Colonic mucosa (tissue), 4 donors: ENCODE results near the gene FBXO36. TPM values are rescaled to one million over a fixed set of nuclear protein-coding genes. Genes with fewer than 3 reads are reported as not detected.
"Not testable (repeated sequence)": the region's sequence is repeated elsewhere in the genome, so short reads cannot be mapped to it uniquely, and the experiment has no call there.

Experiments
- DNase-seq: peaks from one replicate; pipeline ENCODE4 v3.0.0-alpha.2; 2020
- H3K27ac ChIP-seq: fragments of 200-600 bp; one replicate; pipeline ENCODE4 v1.8.0; 2021
- H3K27me3 ChIP-seq: fragments of 200-600 bp; one replicate; pipeline ENCODE4 v1.8.0; 2021
- H3K36me3 ChIP-seq: fragments of 200-600 bp; one replicate; pipeline ENCODE4 v1.8.0; 2021
- H3K4me1 ChIP-seq: fragments of 200-600 bp; one replicate; pipeline ENCODE4 v1.8.0; 2021; ENCODE audit warnings: mild to moderate bottlenecking
- H3K4me3 ChIP-seq: fragments of 200-600 bp; one replicate; pipeline ENCODE4 v1.8.0; 2021
- H3K9ac ChIP-seq, 2 donors: one replicate each; pipeline ENCODE4 v1.7.0; 2013; ENCODE audit warnings: control low read depth in 2 of 2, low read depth in 2 of 2, low read length in 2 of 2
- H3K9me3 ChIP-seq: fragments of 200-600 bp; one replicate; pipeline ENCODE4 v1.8.0; 2021
- CTCF ChIP-seq: fragments of 200-600 bp; IDR thresholded peaks from one replicate; pipeline ENCODE4 v1.8.0; 2022; ENCODE audit warnings: antibody characterized with exemption, mild to moderate bottlenecking
- intact Hi-C: fragments of 100-400 bp; cut with DNase I; formaldehyde crosslinking; loops from one replicate; pipeline ENCODE4 v1.14.1; 2022
- total RNA-seq, 2 donors: library from RNA; stranded (reverse); fragmentation: NEBNext Ultra II Directional in 1 of 2; extraction: Animal tissue kit (Norgen Biotek cat#: 25700) in 1 of 2; gene quantifications; one replicate each; pipeline ENCODE4 v1.2.1, GENCODE V29; 2021
- donor health status: healthy.
- donor health status: DM: no; HTN: no; CAD: no.
- donor health status: DM: no; HTN: no; CAD: no.

Gene FBXO36
- total RNA-seq, 2 donors from 2014 or later, result 0.77 to 1.9 TPM

GRCh38 chr2:229952256-229952835 is 30.0 kb downstream of the FBXO36 start:
- no peaks in the 10 kb centered on the region for H3K4me1 ChIP-seq
- H3K9me3 ChIP-seq, result no peaks in the 10 kb centered on the region
- no peaks in the 10 kb centered on the region for H3K36me3 ChIP-seq
- H3K27ac ChIP-seq, result no peak overlapping the region
- H3K27me3 ChIP-seq, result no peaks in the 10 kb centered on the region
- no peak overlapping the region for H3K9ac ChIP-seq
- no peak for DNase-seq
- no peak overlapping the region for H3K4me3 ChIP-seq
- TF ChIP-seq CTCF, result no peak
- intact Hi-C loops, result no loop called here

GRCh38 chr2:229955663-229956062 is 33.4 kb downstream of the FBXO36 start:
- H3K4me3 ChIP-seq, result no peak overlapping the region
- no peaks in the 10 kb centered on the region for H3K4me1 ChIP-seq
- H3K9ac ChIP-seq, result no peak overlapping the region
- H3K9me3 ChIP-seq, result no peaks in the 10 kb centered on the region
- no peak for DNase-seq
- no peaks in the 10 kb centered on the region for H3K27me3 ChIP-seq
- no peaks in the 10 kb centered on the region for H3K36me3 ChIP-seq
- intact Hi-C loops, result no loop called here
- no peak for TF ChIP-seq CTCF
- H3K27ac ChIP-seq, result no peak overlapping the region

DNA sequence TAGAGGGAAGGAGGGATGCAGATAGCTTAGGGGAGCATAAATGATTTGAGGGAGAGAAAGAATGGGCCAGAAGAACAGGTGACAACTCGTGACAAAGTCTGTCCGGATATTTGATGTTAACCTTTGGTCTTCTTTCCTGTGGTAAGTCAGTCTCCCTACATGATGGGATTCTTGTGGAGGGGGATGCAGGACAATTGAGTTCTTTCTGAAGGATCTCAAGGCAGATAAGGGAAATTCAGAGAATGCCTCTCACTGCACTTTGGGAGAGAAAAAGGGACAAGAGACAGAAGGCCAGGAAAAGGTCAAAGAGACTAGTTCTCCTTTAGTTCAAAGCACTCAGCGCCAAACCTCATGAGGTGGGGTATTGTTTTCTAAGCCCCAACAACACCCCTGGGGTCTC is 34.2 kb downstream of the FBXO36 start:
- intact Hi-C loops, result no loop called here
- no peak for TF ChIP-seq CTCF

DNA sequence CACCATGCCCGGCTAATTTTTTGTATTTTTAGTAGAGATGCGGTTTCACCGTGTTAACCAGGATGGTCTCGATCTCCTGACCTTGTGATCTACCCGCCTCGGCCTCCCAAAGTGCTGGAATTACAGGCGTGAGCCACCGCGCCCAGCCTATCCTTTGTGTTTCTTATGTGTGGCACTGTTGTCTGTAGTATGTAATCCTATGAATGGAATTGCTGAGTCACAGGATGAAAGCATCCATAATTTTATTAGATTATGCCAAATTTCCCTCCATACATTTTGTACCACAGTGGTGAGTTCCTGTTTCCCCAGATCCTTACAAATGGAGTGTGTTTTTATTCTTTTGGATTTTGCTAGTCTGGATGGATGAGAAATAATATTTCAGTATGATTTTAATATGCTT is 41.3 kb downstream of the FBXO36 start:
- H3K9me3 ChIP-seq, intact Hi-C loops, H3K36me3 ChIP-seq, H3K27ac ChIP-seq, H3K4me1 ChIP-seq, DNase-seq, H3K27me3 ChIP-seq, H3K9ac ChIP-seq, H3K4me3 ChIP-seq: not testable (repeated sequence)

More for the DNA sequence above, 34.2 kb downstream of the FBXO36 start:
- Histone ChIP-seq H3K4me3 (no peak overlapping the region), H3K9me3 (no peaks in the 10 kb centered on the region), H3K9ac (no peak overlapping the region), H3K4me1 (no peaks in the 10 kb centered on the region), H3K27me3 (no peaks in the 10 kb centered on the region), H3K36me3 (no peaks in the 10 kb centered on the region), H3K27ac (no peak overlapping the region)
- DNase-seq, result no peak

DNA sequence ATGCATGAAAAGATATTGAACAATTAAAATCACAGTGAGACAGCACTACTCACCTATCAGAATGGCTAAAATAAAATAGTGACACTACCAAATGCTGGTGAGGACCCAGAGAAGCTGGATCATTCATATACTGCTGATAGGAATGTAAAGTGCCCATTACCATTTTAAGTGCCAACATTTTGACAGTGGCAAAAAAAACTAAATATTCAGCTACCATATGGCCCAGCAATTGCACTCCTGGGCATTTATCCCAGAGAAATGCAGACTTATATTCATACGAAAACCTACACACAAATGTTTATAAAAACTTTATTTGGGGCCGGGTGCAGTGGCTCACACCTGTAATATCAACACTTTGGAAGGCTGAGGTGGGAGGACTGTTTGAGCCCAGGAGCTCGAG is 47.6 kb downstream of the FBXO36 start:
- intact Hi-C loops, result no loop called here
- Histone ChIP-seq H3K9ac (no peak overlapping the region), H3K9me3 (no peaks in the 10 kb centered on the region), H3K4me3 (no peak overlapping the region), H3K27me3 (no peaks in the 10 kb centered on the region), H3K27ac (no peak overlapping the region), H3K4me1 (no peaks in the 10 kb centered on the region), H3K36me3 (no peaks in the 10 kb centered on the region)
- TF ChIP-seq CTCF, result no peak
- DNase-seq, result no peak

GRCh38 chr2:229970406-229970805 is 48.1 kb downstream of the FBXO36 start:
- intact Hi-C loops, result no loop called here
- no peak for DNase-seq
- Histone ChIP-seq H3K9ac (no peak overlapping the region), H3K36me3 (no peaks in the 10 kb centered on the region), H3K27ac (no peak overlapping the region), H3K4me3 (no peak overlapping the region), H3K27me3 (no peaks in the 10 kb centered on the region), H3K4me1 (no peaks in the 10 kb centered on the region), H3K9me3 (no peaks in the 10 kb centered on the region)
- no peak for TF ChIP-seq CTCF
